RWPE2 (cell line): Measurements from ENCODE around the gene FBXO34.

Experiments
- ATAC-seq: fragments of 200-7000 bp; cut with Tn5 transposase; 3 replicates; pipeline ENCODE4 v1.9.1; 2021; ENCODE audit warnings: low read depth
- DNase-seq: peaks from one replicate; pipeline ENCODE4 v3.0.0-alpha.2; 2020; ENCODE audit warnings: low spot score
- H3K27ac ChIP-seq: fragments of 450-650 bp; 2 replicates; pipeline ENCODE4 v1.5.1; 2017; ENCODE audit warnings: mild to moderate bottlenecking; ENCODE audit not compliant: poor library complexity, severe bottlenecking
- H3K27me3 ChIP-seq: fragments of 250-450 bp; sonication (Bioruptor Pico); 2 replicates; pipeline ENCODE4 v1.5.1; 2021; ENCODE audit warnings: mild to moderate bottlenecking, moderate library complexity; ENCODE audit not compliant: insufficient read depth, poor library complexity, severe bottlenecking
- H3K36me3 ChIP-seq: fragments of 250-450 bp; sonication (Bioruptor Pico); 2 replicates; pipeline ENCODE4 v1.5.1; 2020; ENCODE audit warnings: low read depth, mild to moderate bottlenecking, moderate library complexity
- H3K4me1 ChIP-seq: fragments of 250-450 bp; sonication (Bioruptor Pico); 2 replicates; pipeline ENCODE4 v1.5.1; 2021; ENCODE audit warnings: mild to moderate bottlenecking, moderate library complexity; ENCODE audit not compliant: insufficient read depth, poor library complexity, severe bottlenecking
- H3K4me3 ChIP-seq: fragments of 250-450 bp; sonication (Bioruptor Pico); 2 replicates; pipeline ENCODE4 v1.5.1; 2021; ENCODE audit warnings: mild to moderate bottlenecking, moderate library complexity; ENCODE audit not compliant: severe bottlenecking
- H3K9me3 ChIP-seq: fragments of 250-450 bp; sonication (Bioruptor Pico); 2 replicates; pipeline ENCODE4 v1.5.1; 2021; ENCODE audit warnings: mild to moderate bottlenecking, moderate library complexity; ENCODE audit not compliant: severe bottlenecking
- TF ChIP-seq, protein P1 (sequence below): fragments of 450-650 bp; IDR thresholded peaks from one replicate; pipeline ENCODE4 v1.5.1; 2017; ENCODE audit warnings: mild to moderate bottlenecking, moderate library complexity; ENCODE audit not compliant: poor library complexity, severe bottlenecking

The FBXO34 gene, protein sequence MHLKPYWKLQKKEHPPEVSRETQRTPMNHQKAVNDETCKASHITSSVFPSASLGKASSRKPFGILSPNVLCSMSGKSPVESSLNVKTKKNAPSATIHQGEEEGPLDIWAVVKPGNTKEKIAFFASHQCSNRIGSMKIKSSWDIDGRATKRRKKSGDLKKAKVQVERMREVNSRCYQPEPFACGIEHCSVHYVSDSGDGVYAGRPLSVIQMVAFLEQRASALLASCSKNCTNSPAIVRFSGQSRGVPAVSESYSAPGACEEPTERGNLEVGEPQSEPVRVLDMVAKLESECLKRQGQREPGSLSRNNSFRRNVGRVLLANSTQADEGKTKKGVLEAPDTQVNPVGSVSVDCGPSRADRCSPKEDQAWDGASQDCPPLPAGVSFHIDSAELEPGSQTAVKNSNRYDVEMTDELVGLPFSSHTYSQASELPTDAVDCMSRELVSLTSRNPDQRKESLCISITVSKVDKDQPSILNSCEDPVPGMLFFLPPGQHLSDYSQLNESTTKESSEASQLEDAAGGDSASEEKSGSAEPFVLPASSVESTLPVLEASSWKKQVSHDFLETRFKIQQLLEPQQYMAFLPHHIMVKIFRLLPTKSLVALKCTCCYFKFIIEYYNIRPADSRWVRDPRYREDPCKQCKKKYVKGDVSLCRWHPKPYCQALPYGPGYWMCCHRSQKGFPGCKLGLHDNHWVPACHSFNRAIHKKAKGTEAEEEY

DNA sequence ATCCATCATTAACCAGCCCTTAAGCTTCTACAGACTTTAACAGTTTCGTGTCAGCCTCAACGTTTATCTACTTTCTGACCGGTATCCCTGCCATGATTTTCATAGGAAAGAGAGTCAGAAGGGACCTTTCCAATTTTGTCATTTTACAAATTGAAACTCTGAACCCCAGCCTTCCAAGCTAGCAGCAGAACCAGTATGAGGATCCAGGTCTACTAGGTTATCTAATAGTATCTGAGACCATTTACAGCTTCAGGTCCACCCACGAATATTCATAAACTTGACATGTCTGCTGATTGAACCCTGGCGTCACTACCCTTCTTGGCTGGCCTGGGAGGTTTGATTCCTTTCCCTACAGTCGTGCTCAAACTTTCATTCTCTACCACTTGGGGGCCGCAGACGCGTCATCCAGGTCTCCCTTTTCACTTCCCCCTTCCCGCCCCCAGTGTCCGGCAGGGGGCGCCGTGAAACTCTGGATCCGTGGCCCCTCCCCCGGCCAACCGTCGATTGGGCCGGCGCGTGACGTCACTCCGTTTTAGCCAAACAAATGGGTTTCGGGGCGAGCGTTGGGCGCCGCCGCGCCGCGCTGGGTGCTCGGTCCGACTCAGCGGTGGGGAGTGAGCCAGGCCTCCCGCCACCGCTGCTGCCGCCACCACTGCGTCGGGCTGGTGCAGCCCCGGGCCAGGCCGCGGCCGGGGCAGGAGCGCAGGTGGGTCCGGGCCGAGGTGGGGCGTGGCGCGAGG lies at the start of gene FBXO34:
Gene FBXO34, plus strand, starts transcription at position 590 of the 740 bp plus-strand sequence. CDS start 78,970 bp downstream, outside the sequence.
- ATAC-seq (peak; percentile 93), DNase-seq (peak; percentile 98)
- Histone ChIP-seq H3K4me3 (peak within 1 kb of the TSS; percentile 78), H3K27me3 (no peaks in the 10 kb centered on the region), H3K36me3 (no peaks in the 10 kb centered on the region), H3K27ac (peak within 1 kb of the TSS; percentile 59), H3K9me3 (no peaks in the 10 kb centered on the region), H3K4me1 (peaks cover 22% of the 10 kb centered on the region)
- TF ChIP-seq, protein P1, sequence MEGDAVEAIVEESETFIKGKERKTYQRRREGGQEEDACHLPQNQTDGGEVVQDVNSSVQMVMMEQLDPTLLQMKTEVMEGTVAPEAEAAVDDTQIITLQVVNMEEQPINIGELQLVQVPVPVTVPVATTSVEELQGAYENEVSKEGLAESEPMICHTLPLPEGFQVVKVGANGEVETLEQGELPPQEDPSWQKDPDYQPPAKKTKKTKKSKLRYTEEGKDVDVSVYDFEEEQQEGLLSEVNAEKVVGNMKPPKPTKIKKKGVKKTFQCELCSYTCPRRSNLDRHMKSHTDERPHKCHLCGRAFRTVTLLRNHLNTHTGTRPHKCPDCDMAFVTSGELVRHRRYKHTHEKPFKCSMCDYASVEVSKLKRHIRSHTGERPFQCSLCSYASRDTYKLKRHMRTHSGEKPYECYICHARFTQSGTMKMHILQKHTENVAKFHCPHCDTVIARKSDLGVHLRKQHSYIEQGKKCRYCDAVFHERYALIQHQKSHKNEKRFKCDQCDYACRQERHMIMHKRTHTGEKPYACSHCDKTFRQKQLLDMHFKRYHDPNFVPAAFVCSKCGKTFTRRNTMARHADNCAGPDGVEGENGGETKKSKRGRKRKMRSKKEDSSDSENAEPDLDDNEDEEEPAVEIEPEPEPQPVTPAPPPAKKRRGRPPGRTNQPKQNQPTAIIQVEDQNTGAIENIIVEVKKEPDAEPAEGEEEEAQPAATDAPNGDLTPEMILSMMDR, result peak; percentile 100

DNA sequence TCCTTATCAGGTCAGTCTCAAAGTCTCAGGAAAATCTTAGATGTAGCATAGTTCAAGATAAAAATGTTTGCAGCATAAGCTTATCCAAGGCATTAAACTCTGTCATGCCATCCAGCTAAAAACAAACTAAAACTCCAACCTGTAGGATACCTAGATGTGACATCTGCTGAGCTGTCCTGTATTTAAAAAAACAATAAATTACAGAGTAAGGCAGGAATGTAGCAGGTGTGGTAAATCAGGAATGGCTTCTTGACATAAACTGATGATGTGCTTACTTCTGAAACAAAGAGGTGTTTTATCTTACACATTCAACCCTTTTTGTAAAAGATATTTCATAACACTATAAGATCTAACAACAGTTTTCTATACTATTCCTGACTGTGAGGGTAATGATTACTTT lies 49.3 kb upstream of the FBXO34 start:
- H3K27ac ChIP-seq, result no peak overlapping the region
- no peak overlapping the region for H3K4me3 ChIP-seq
- H3K4me1 ChIP-seq, result peaks cover 8% of the 10 kb centered on the region
- H3K9me3 ChIP-seq, result peaks cover 5% of the 10 kb centered on the region
- TF ChIP-seq, protein P1, result no peak
- H3K36me3 ChIP-seq, result no peaks in the 10 kb centered on the region
- no peaks in the 10 kb centered on the region for H3K27me3 ChIP-seq
- DNase-seq, result no peak
- peak; percentile 48; the same call in 2 of the 3 replicates for ATAC-seq

DNA sequence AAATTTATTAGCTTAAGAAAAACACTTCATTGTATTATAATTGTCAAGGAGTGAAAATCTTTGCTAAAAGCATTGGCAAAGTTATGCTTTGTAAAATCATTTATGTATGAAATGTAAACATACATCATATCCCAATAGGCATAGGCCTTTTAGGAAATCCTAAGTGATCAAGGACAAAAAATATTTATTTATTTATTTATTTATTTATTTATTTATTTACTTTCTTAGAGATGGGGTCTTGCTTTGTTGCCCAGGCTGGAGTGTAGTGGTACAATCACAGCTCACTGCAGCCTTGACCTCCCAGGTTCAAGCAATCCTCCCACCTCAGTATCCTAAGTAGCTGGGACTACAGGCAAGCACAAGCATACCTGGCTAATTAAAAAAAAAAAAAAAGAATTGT lies 47.9 kb upstream of the FBXO34 start:
- ATAC-seq (no peak), DNase-seq (no peak)
- Histone ChIP-seq H3K36me3 (no peaks in the 10 kb centered on the region), H3K4me3 (no peak overlapping the region), H3K27me3 (peaks cover 1% of the 10 kb centered on the region), H3K4me1 (peaks cover 8% of the 10 kb centered on the region), H3K9me3 (peaks cover 7% of the 10 kb centered on the region), H3K27ac (no peak overlapping the region)
- TF ChIP-seq, protein P1, result no peak

DNA sequence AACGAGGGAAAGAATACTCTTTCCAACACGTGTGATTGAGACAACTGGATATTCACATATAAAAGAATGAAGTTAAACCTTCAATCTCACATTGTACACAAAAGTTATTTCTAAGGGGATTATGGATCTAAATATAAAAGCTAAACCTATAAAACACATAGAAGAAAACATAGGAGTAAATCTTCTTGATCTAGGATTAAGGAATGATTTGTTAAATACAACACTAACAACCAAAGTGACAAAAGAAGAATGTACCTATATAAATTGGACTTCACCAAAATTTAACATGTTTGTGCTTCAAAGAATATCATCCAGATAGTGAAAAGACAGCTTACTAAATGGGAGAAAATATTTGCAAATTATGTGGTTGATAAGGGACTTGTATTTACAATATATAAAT lies 43.0 kb upstream of the FBXO34 start:
- DNase-seq (no peak), ATAC-seq (no peak)
- no peaks in the 10 kb centered on the region for H3K4me1 ChIP-seq
- H3K27me3 ChIP-seq, result peaks cover 6% of the 10 kb centered on the region
- H3K4me3 ChIP-seq, result no peak overlapping the region
- peaks cover 7% of the 10 kb centered on the region for H3K9me3 ChIP-seq
- no peaks in the 10 kb centered on the region for H3K36me3 ChIP-seq
- TF ChIP-seq, protein P1, result no peak
- H3K27ac ChIP-seq, result no peak overlapping the region
